GM18508 (cell line): ENCODE results near the gene SPATA13.
"Not testable (repeated sequence)": the region's sequence is repeated elsewhere in the genome, so short reads cannot be mapped to it uniquely, and the experiment has no call there.

Source experiments
- ATAC-seq: cut with Tn5 transposase; IDR thresholded peaks from one replicate; pipeline ENCODE4 v1.9.1; 2021; ENCODE audit warnings: moderate number of reproducible peaks; ENCODE audit not compliant: insufficient read depth, unreplicated experiment

Gene SPATA13

GRCh38 chr13:24192057-24192810 is 31.7 kb downstream of the SPATA13 start:
- no peak for ATAC-seq

- no peak for ATAC-seq
These were observed 32.3 kb downstream of the SPATA13 start for GRCh38 chr13:24192811-24193162.

- ATAC-seq, result no peak
These were observed 33.9 kb downstream of the SPATA13 start for GRCh38 chr13:24194447-24194846.

GRCh38 chr13:24195626-24196025 is 35.1 kb downstream of the SPATA13 start:
- no peak for ATAC-seq

GRCh38 chr13:24196593-24197197 is 36.2 kb downstream of the SPATA13 start:
- no peak for ATAC-seq

- ATAC-seq, result no peak
These were observed 38.5 kb downstream of the SPATA13 start for GRCh38 chr13:24199016-24199415.

- ATAC-seq, result no peak
These were observed 41.7 kb downstream of the SPATA13 start for GRCh38 chr13:24202215-24202614.

GRCh38 chr13:24203273-24203672 is 42.8 kb downstream of the SPATA13 start:
- no peak for ATAC-seq

GRCh38 chr13:24203811-24204210 is 43.3 kb downstream of the SPATA13 start:
- no peak for ATAC-seq

GRCh38 chr13:24205076-24205475 is 44.6 kb downstream of the SPATA13 start:
- not testable (repeated sequence) for ATAC-seq

- ATAC-seq, result no peak
These were observed 47.5 kb downstream of the SPATA13 start for GRCh38 chr13:24207841-24208667.

GRCh38 chr13:24209138-24209537 is 48.6 kb downstream of the SPATA13 start:
- no peak for ATAC-seq

GRCh38 chr13:24212254-24212653 is 51.7 kb downstream of the SPATA13 start:
- ATAC-seq, result no peak

GRCh38 chr13:24212674-24213073 is 52.2 kb downstream of the SPATA13 start:
- no peak for ATAC-seq

GRCh38 chr13:24213932-24214331 is 53.4 kb downstream of the SPATA13 start:
- no peak for ATAC-seq

GRCh38 chr13:24214528-24214927 is 54.0 kb downstream of the SPATA13 start:
- peak; percentile 37 for ATAC-seq

GRCh38 chr13:24215126-24215525 is 54.6 kb downstream of the SPATA13 start:
- ATAC-seq, result peak; percentile 48

- ATAC-seq, result no peak
These were observed 55.2 kb downstream of the SPATA13 start for GRCh38 chr13:24215732-24216131.

- ATAC-seq, result no peak
These were observed 55.7 kb downstream of the SPATA13 start for GRCh38 chr13:24216176-24216575.

GRCh38 chr13:24216779-24217178 is 56.3 kb downstream of the SPATA13 start:
- ATAC-seq, result not testable (repeated sequence)

GRCh38 chr13:24217601-24218281 is 57.2 kb downstream of the SPATA13 start:
- no peak for ATAC-seq
